Type B pancreatic cell (in vitro differentiated cells): ENCODE data around the gene ZNF688. TPM values are rescaled to one million over a fixed set of nuclear protein-coding genes. Genes with fewer than 3 reads are reported as not detected.
A peak's percentile ranks its signal among the peaks of the same experiment; 100 is the strongest.

Experiments
- DNase-seq: peaks from one replicate; pipeline ENCODE4 v3.0.0; 2021; ENCODE audit warnings: mixed read lengths; ENCODE audit not compliant: unreplicated experiment; ENCODE audit errors: extremely low spot score
- H3K27ac Mint-ChIP-seq: 2 replicates; pipeline ENCODE4 v1.8.0; 2021; ENCODE audit warnings: mild to moderate bottlenecking, mixed read lengths
- H3K27me3 Mint-ChIP-seq: 2 replicates; pipeline ENCODE4 v1.8.0; 2021; ENCODE audit warnings: mixed read lengths
- H3K36me3 Mint-ChIP-seq: 2 replicates; pipeline ENCODE4 v1.8.0; 2021; ENCODE audit warnings: mixed read lengths
- H3K4me1 Mint-ChIP-seq: one replicate; pipeline ENCODE4 v1.8.0; 2021; ENCODE audit warnings: mixed read lengths; ENCODE audit not compliant: unreplicated experiment
- H3K4me3 Mint-ChIP-seq: 2 replicates; pipeline ENCODE4 v1.8.0; 2021; ENCODE audit warnings: mild to moderate bottlenecking, mixed read lengths
- H3K9me3 Mint-ChIP-seq: 2 replicates; pipeline ENCODE4 v1.8.0; 2021; ENCODE audit warnings: mixed read lengths
- CTCF ChIP-seq: fragments of 200-600 bp; sonication (generic); conservative IDR thresholded peaks from 2 replicates; pipeline ENCODE4 v1.5.0; 2021; ENCODE audit warnings: antibody characterized with exemption, mild to moderate bottlenecking
- total RNA-seq: library from RNA; stranded (reverse); gene quantifications from 2 replicates; pipeline ENCODE4 v1.2.1, GENCODE V29; 2021; ENCODE audit warnings: low replicate concordance

The ZNF688 gene
- total RNA-seq, 1 donor from 2014 or later: 14.3 TPM

DNA sequence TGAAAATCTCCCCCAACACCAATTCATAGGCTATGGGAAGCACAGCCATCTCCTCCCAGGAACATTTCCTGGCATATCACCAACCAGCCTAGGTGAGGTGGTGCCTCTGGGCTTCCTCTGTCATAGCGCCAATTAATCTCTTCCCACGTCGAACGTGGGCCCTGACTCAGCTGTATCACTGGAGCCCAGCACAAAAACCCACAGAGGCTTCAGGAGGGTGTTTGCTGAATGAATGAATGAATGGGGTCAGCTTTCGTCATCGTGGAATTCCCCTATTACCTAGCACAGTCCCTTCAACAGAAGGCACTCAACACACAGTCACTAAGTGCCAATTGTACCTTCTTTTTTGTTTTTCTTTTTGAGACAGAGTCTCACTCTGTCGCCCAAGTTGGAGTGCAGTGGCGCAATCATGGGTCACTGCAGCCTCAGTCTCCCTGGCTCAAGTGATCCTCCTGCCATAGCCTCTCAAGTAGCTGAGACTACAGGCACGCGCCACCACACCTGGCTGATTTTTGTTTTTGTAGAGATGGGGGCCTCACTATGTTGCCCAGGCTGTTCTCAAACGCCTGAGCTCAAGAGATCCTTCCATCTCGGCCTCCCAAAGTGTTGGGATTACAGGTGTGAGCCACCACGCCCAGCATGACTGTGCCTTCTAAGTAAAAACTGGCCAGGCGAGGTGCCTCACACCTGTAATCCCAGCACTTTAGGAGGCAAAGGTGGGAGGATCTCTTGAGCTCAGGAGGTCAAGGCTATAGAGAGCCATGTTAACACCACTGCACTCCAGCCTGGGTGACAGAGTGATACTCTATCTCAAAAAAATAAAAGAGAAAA is 4.1 kb downstream of the ZNF688 start:
- TF ChIP-seq CTCF: no peak
- Mint-ChIP-seq H3K4me3 (peak overlapping the region; percentile 77), H3K27me3 (no peaks in the 10 kb centered on the region), H3K9me3 (no peaks in the 10 kb centered on the region), H3K36me3 (no peaks in the 10 kb centered on the region), H3K27ac (peak overlapping the region; percentile 94), H3K4me1 (peaks cover 30% of the 10 kb centered on the region)
- no peak for DNase-seq

GRCh38 chr16:30566531-30566930 is 5.0 kb downstream of the ZNF688 start:
- Mint-ChIP-seq H3K4me3 (peak overlapping the region; percentile 5), H3K27me3 (no peaks in the 10 kb centered on the region), H3K4me1 (peaks cover 22% of the 10 kb centered on the region), H3K36me3 (no peaks in the 10 kb centered on the region), H3K9me3 (no peaks in the 10 kb centered on the region), H3K27ac (peak overlapping the region; percentile 49)
- no peak for TF ChIP-seq CTCF
- no peak for DNase-seq

DNA sequence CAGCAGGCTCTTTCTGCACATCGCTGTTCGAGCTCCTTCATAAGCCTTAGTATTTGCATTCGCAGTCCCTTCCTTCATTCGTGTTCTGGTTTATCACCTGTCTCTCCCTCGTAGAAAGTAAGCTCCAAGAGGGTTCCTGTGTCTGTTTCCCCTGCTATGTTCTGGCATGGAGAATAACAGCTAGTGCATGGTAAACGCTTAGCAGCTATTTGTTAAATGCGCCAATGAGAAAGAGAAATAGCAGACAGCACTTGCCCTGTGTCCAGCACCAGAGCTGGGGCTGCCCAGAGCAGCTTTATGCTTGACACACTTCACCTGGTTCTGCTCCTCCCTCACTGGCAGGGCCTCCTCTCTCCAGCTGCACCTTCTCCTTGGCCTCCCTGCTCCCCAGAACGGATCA is 5.5 kb downstream of the ZNF688 start:
- DNase-seq: no peak
- Mint-ChIP-seq H3K4me1 (peaks cover 22% of the 10 kb centered on the region), H3K36me3 (no peaks in the 10 kb centered on the region), H3K27me3 (no peaks in the 10 kb centered on the region), H3K9me3 (no peaks in the 10 kb centered on the region), H3K27ac (peak overlapping the region; percentile 49), H3K4me3 (no peak overlapping the region)
- TF ChIP-seq CTCF: no peak

- Mint-ChIP-seq H3K4me3 (no peak overlapping the region), H3K4me1 (peaks cover 22% of the 10 kb centered on the region), H3K27ac (no peak overlapping the region), H3K36me3 (no peaks in the 10 kb centered on the region), H3K9me3 (no peaks in the 10 kb centered on the region), H3K27me3 (no peaks in the 10 kb centered on the region)
- DNase-seq: no peak
- TF ChIP-seq CTCF: no peak
Observed at GRCh38 chr16:30565526-30565925, 6.0 kb downstream of the ZNF688 start.

- Mint-ChIP-seq H3K27me3 (no peaks in the 10 kb centered on the region), H3K36me3 (no peaks in the 10 kb centered on the region), H3K27ac (no peak overlapping the region), H3K9me3 (peaks cover 4% of the 10 kb centered on the region), H3K4me3 (no peak overlapping the region), H3K4me1 (peaks cover 18% of the 10 kb centered on the region)
- no peak for DNase-seq
- no peak for TF ChIP-seq CTCF
Observed at GRCh38 chr16:30562021-30562420, 9.5 kb downstream of the ZNF688 start.
